ENCODE measurements around the gene SYT14. TPM values are rescaled to one million over a fixed set of nuclear protein-coding genes. Genes with fewer than 3 reads are reported as not detected.
A peak's percentile ranks its signal among the peaks of the same experiment; 100 is the strongest.

Gene SYT14
- polyA plus RNA-seq, 2 of the 4 experiments (the other 2 are of a cell fraction), result 0.01 to 0.06 TPM

DNA sequence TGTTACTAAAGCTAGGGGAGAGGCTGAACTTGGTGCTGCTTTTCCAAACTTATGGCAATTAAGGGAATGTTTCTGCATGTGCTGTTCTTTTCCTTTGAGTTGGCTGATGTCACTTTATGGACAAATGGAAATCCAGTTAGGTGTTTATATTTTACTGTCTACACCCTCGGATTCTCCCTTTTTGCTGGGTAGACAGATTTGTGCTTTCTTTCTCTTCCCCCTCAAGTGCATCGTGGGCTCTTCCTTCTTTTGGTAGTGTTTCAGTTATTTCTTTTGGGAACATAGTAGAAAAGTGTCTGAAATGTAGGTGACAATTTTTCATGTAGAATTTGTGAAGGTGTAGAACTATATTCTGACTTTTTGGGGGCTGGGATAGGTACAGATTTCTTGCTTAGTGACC, 22.9 kb downstream of the SYT14 start:
- WGBS (ENCODE audit: missing lambda C conversion rate), result 3% methylated on average over 2 of the region's 2 CpGs
- ATAC-seq (no peak), DNase-seq (ENCODE audit: low read depth in 1 of 2, low spot score in 1 of 2) (no peak), FAIRE-seq (no peak)
- Histone ChIP-seq H3K4me2 (no peak overlapping the region), H3K9me3 (no peaks in the 10 kb centered on the region), H3K4me3 (no peak overlapping the region), H3K27ac (no peak overlapping the region), H3K4me1 (no peaks in the 10 kb centered on the region)
- CTCF ChIA-PET, result interaction anchor here (1.5 kb wide), 1 partner anchor 101 kb away, joined by 4 read pairs; no protein-coding TSS in a partner anchor
- POLR2A ChIA-PET, result no interaction called here
- TF ChIP-seq MAFK (IDR thresholded peaks at IDR 0.05; ENCODE audit: partially characterized antibody) (peak; percentile 35), CBX2 (IDR thresholded peaks at IDR 0.05; ENCODE audit: borderline replicate concordance, low read depth) (no peak), ZNF302 (CRISPR knock-in tag; IDR thresholded peaks at IDR 0.05) (no peak), GATA3 (IDR thresholded peaks at IDR 0.05; ENCODE audit: borderline replicate concordance) (no peak)
- TF ChIP-seq, protein P1, sequence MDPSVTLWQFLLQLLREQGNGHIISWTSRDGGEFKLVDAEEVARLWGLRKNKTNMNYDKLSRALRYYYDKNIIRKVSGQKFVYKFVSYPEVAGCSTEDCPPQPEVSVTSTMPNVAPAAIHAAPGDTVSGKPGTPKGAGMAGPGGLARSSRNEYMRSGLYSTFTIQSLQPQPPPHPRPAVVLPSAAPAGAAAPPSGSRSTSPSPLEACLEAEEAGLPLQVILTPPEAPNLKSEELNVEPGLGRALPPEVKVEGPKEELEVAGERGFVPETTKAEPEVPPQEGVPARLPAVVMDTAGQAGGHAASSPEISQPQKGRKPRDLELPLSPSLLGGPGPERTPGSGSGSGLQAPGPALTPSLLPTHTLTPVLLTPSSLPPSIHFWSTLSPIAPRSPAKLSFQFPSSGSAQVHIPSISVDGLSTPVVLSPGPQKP (IDR thresholded peaks at IDR 0.05; ENCODE audit: low read depth, low read length), result no peak
- TF ChIP-seq, protein P2, sequence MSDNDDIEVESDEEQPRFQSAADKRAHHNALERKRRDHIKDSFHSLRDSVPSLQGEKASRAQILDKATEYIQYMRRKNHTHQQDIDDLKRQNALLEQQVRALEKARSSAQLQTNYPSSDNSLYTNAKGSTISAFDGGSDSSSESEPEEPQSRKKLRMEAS (IDR thresholded peaks at IDR 0.05), result no peak

DNA sequence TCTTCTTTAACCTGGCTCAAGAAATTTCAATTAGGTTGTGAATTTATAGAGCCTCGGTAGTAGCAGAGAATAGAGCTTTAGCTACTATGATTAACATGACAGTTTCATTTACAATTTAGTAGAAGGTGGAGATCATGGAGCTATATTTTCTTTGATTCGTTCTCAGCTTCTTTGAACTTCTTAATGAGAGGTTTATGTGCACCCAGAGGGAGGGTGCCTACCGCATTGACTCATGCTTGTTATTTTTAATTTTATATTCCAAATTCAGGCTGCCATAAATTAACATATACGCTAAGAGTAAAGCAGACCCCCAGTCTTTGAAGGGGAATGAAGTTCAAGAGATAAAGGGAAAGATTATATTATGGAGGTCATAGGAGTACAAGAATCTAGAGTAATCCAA, 24.4 kb downstream of the SYT14 start:
- Histone ChIP-seq H3K4me1 (no peaks in the 10 kb centered on the region), H3K27ac (no peak overlapping the region), H3K4me3 (no peak overlapping the region), H3K4me2 (no peak overlapping the region), H3K9me3 (no peaks in the 10 kb centered on the region)
- TF ChIP-seq ZSCAN20 (CRISPR knock-in tag; IDR thresholded peaks at IDR 0.05) (no peak), NR3C1 (IDR thresholded peaks at IDR 0.05) (no peak), ZC3H11A (IDR thresholded peaks at IDR 0.05) (no peak), FOSL2 (IDR thresholded peaks at IDR 0.05) (no peak), FOSL2 (CRISPR knock-in tag; IDR thresholded peaks at IDR 0.05) (no peak), ZFP36 (IDR thresholded peaks at IDR 0.05; ENCODE audit: borderline replicate concordance, partially characterized antibody) (no peak), JUNB (IDR thresholded peaks at IDR 0.05) (no peak), RFX5 (IDR thresholded peaks at IDR 0.05) (no peak), BHLHE40 (IDR thresholded peaks at IDR 0.05; ENCODE audit: low read depth, low read length) (no peak), SMC3 (IDR thresholded peaks at IDR 0.05) (no peak), CHD2 (IDR thresholded peaks at IDR 0.05; ENCODE audit: low read length, partially characterized antibody) (no peak), FOSB (CRISPR knock-in tag; IDR thresholded peaks at IDR 0.05) (no peak), POLR2AphosphoS2 (conservative IDR thresholded peaks at IDR 0.05; ENCODE audit: low read length) (no peak), HOXB5 (CRISPR knock-in tag; IDR thresholded peaks at IDR 0.05) (no peak), RNF2 (IDR thresholded peaks at IDR 0.05; ENCODE audit: borderline replicate concordance, low read depth) (no peak), EHMT2 (IDR thresholded peaks at IDR 0.05; ENCODE audit: low read depth) (no peak)
- TF ChIP-seq, protein P3, sequence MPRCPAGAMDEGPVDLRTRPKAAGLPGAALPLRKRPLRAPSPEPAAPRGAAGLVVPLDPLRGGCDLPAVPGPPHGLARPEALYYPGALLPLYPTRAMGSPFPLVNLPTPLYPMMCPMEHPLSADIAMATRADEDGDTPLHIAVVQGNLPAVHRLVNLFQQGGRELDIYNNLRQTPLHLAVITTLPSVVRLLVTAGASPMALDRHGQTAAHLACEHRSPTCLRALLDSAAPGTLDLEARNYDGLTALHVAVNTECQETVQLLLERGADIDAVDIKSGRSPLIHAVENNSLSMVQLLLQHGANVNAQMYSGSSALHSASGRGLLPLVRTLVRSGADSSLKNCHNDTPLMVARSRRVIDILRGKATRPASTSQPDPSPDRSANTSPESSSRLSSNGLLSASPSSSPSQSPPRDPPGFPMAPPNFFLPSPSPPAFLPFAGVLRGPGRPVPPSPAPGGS (IDR thresholded peaks at IDR 0.05), result no peak
- TF ChIP-seq, protein P2 (IDR thresholded peaks at IDR 0.05), result no peak
- CTCF ChIA-PET, result no interaction called here
- ATAC-seq (no peak), FAIRE-seq (no peak), DNase-seq (ENCODE audit: low read depth in 1 of 2, low spot score in 1 of 2) (no peak)
- WGBS (ENCODE audit: missing lambda C conversion rate), result 25% methylated on average over 4 of the region's 4 CpGs
- POLR2A ChIA-PET, result no interaction called here

DNA sequence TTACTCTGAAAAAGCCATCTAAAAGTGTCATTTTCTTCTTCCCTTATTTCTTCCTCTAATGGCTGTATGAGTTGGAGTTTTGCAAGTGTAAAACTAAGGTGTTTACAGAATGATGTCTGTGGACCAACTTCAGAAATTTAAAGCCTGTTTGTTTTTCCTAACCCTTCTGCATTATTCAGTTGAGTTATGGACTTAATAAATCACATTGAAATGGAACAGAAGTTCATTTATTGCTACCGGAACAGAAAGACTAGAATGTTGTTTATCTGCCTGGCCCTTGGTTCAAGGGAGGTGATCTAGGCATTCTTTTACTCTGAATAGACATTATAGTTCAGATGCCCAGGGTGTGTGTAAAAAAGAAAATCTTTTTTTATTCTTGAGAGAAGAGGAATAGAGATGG, 24.8 kb downstream of the SYT14 start:
- WGBS (ENCODE audit: missing lambda C conversion rate), result 0% methylated on average over 1 of the region's 1 CpG
- no peak for ATAC-seq
- no peak overlapping the region for H3K4me3 ChIP-seq
- TF ChIP-seq ZC3H11A (IDR thresholded peaks at IDR 0.05) (no peak), JUNB (IDR thresholded peaks at IDR 0.05) (no peak), MYC (IDR thresholded peaks at IDR 0.05; ENCODE audit: borderline replicate concordance, low read length) (no peak), HEYL (CRISPR knock-in tag; IDR thresholded peaks at IDR 0.05) (no peak), CBX2 (IDR thresholded peaks at IDR 0.05; ENCODE audit: borderline replicate concordance, low read depth) (no peak), RFX5 (IDR thresholded peaks at IDR 0.05) (no peak), GATA3 (IDR thresholded peaks at IDR 0.05; ENCODE audit: borderline replicate concordance) (no peak), POLR2AphosphoS2 (conservative IDR thresholded peaks at IDR 0.05; ENCODE audit: low read length) (no peak), FOXS1 (CRISPR knock-in tag; IDR thresholded peaks at IDR 0.05) (no peak), EHF (CRISPR knock-in tag; IDR thresholded peaks at IDR 0.05) (no peak), MAZ (IDR thresholded peaks at IDR 0.05; ENCODE audit: borderline replicate concordance, low read depth, low read length) (no peak), EP300 (IDR thresholded peaks at IDR 0.05) (no peak)
- TF ChIP-seq, protein P4, sequence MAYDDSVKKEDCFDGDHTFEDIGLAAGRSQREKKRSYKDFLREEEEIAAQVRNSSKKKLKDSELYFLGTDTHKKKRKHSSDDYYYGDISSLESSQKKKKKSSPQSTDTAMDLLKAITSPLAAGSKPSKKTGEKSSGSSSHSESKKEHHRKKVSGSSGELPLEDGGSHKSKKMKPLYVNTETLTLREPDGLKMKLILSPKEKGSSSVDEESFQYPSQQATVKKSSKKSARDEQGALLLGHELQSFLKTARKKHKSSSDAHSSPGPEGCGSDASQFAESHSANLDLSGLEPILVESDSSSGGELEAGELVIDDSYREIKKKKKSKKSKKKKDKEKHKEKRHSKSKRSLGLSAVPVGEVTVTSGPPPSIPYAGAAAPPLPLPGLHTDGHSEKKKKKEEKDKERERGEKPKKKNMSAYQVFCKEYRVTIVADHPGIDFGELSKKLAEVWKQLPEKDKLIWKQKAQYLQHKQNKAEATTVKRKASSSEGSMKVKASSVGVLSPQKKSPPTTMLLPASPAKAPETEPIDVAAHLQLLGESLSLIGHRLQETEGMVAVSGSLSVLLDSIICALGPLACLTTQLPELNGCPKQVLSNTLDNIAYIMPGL (CRISPR knock-in tag; IDR thresholded peaks at IDR 0.05; ENCODE audit: borderline replicate concordance), result no peak
- TF ChIP-seq, protein P5, sequence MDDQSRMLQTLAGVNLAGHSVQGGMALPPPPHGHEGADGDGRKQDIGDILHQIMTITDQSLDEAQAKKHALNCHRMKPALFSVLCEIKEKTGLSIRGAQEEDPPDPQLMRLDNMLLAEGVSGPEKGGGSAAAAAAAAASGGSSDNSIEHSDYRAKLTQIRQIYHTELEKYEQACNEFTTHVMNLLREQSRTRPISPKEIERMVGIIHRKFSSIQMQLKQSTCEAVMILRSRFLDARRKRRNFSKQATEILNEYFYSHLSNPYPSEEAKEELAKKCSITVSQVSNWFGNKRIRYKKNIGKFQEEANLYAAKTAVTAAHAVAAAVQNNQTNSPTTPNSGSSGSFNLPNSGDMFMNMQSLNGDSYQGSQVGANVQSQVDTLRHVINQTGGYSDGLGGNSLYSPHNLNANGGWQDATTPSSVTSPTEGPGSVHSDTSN (IDR thresholded peaks at IDR 0.05), result no peak
- ChIA-PET POLR2A (no interaction called here), CTCF (no interaction called here)
- no peak overlapping the region for H3K27ac ChIP-seq
- FAIRE-seq, result peak; percentile 23
- no peaks in the 10 kb centered on the region for H3K9me3 ChIP-seq
- H3K4me1 ChIP-seq, result no peaks in the 10 kb centered on the region
- H3K4me2 ChIP-seq, result no peak overlapping the region
- no peak for DNase-seq (ENCODE audit: low read depth in 1 of 2, low spot score in 1 of 2)
